H1 (cell line): ENCODE results near the gene CIPC. TPM values are rescaled to one million over a fixed set of nuclear protein-coding genes. Genes with fewer than 3 reads are reported as not detected.

Experiments
- CTCF ChIA-PET: fragments of 300-600 bp; sonication (Branson Sonifier 250); formaldehyde crosslinking; loops from one replicate; lab custom pipeline; 2021; ENCODE audit not compliant: partially characterized antibody; lab: Charles Lee
- POLR2A ChIA-PET: fragments of 300-600 bp; sonication (Branson Sonifier 250); formaldehyde crosslinking; loops from one replicate; lab custom pipeline; 2021; ENCODE audit warnings: inconsistent platforms; ENCODE audit not compliant: partially characterized antibody; lab: Charles Lee
- DNase-seq, 2 experiments: peaks; one replicate each; pipeline versions ENCODE4 v3.0.0 to v3.0.0-alpha.2; 2010 to 2022; ENCODE audit warnings: low spot score in 2 of 2, low read depth in 1 of 2, mixed read lengths in 1 of 2
- FAIRE-seq: peaks from 2 replicates; lab custom pipeline; 2011; peaks lifted over from hg19 to GRCh38; lab: Jason Lieb, UNC
- H2AFZ ChIP-seq: 2 replicates; pipeline ENCODE4 v1.8.1; 2012; ENCODE audit warnings: low read length, inconsistent platforms
- H2AK5ac ChIP-seq: 2 replicates; pipeline ENCODE4 v1.6.1; 2013; ENCODE audit warnings: low read depth, low read length
- H2BK120ac ChIP-seq: replicated peaks from 2 replicates; pipeline ENCODE3; 2013; ENCODE audit warnings: low read depth, low read length, inconsistent platforms
- H2BK12ac ChIP-seq: 2 replicates; pipeline ENCODE4 v1.6.1; 2013; ENCODE audit warnings: low read depth, low read length
- H2BK15ac ChIP-seq: 2 replicates; pipeline ENCODE4 v1.6.1; 2013; ENCODE audit warnings: low read length
- H2BK20ac ChIP-seq: 2 replicates; pipeline ENCODE4 v1.6.1; 2013; ENCODE audit warnings: low read length
- H2BK5ac ChIP-seq: 2 replicates; pipeline ENCODE4 v1.6.1; 2013; ENCODE audit warnings: low read depth, low read length
- H3K14ac ChIP-seq: 2 replicates; pipeline ENCODE4 v1.6.1; 2013; ENCODE audit warnings: inconsistent platforms; ENCODE audit not compliant: insufficient read length
- H3K18ac ChIP-seq: 2 replicates; pipeline ENCODE4 v1.6.1; 2013; ENCODE audit warnings: low read length; ENCODE audit errors: extremely low read depth
- H3K23ac ChIP-seq: 2 replicates; pipeline ENCODE4 v1.6.1; 2013; ENCODE audit warnings: inconsistent platforms; ENCODE audit not compliant: insufficient read length
- H3K23me2 ChIP-seq: 2 replicates; pipeline ENCODE4 v1.6.1; 2013; ENCODE audit warnings: low read depth, low read length
- H3K27ac ChIP-seq: 2 replicates; pipeline ENCODE4 v1.6.1; 2011; ENCODE audit warnings: low read depth, low read length, inconsistent platforms
- H3K27me3 ChIP-seq, 4 experiments: replicated peaks in 1 of 4; 1 replicate in 1 of 4; 2 replicates in 3 of 4; pipeline versions ENCODE4 v1.6.1 to v1.8.1; 2011 to 2013; ENCODE audit warnings: low read length in 3 of 4, mild to moderate bottlenecking in 3 of 4, inconsistent platforms in 2 of 4, mixed read lengths in 2 of 4, moderate library complexity in 1 of 4; ENCODE audit not compliant: control insufficient read depth in 3 of 4, insufficient read depth in 3 of 4; ENCODE audit errors: extremely low read depth in 1 of 4
- H3K36me3 ChIP-seq, 4 experiments: 2 replicates each; pipeline versions ENCODE4 v1.6.1 to v1.8.1; 2011 to 2013; ENCODE audit warnings: mild to moderate bottlenecking in 4 of 4, low read length in 3 of 4, moderate library complexity in 2 of 4, control low read depth in 1 of 4, inconsistent platforms in 1 of 4; ENCODE audit not compliant: insufficient read depth in 4 of 4, control insufficient read depth in 2 of 4
- H3K4ac ChIP-seq: replicated peaks from 2 replicates; pipeline ENCODE3; 2013; ENCODE audit warnings: low read length, low read depth, mixed read lengths, inconsistent platforms; ENCODE audit not compliant: insufficient read length
- H3K4me1 ChIP-seq, 4 experiments: replicated peaks in 1 of 4; 1 replicate in 1 of 4; 2 replicates in 3 of 4; pipeline versions ENCODE4 v1.6.1 to v1.8.1; 2011 to 2013; ENCODE audit warnings: low read length in 3 of 4, inconsistent platforms in 2 of 4, mixed read lengths in 1 of 4; ENCODE audit not compliant: insufficient read depth in 4 of 4, control insufficient read depth in 3 of 4
- H3K4me2 ChIP-seq, 2 experiments: 2 replicates each; pipeline versions ENCODE4 v1.6.1 to v1.8.1; 2011 to 2013; ENCODE audit warnings: low read depth in 2 of 2, low read length in 2 of 2, control low read depth in 1 of 2, inconsistent platforms in 1 of 2, mild to moderate bottlenecking in 1 of 2; ENCODE audit not compliant: insufficient read depth in 1 of 2
- H3K4me3 ChIP-seq, 4 experiments: fragments of 200-600, 300-600 bp in 1 of 4; sonication (generic), shearing (Covaris generic), sonication (Bioruptor Twin) in 1 of 4; 2 replicates each; pipeline versions ENCODE4 v1.5.1 to v1.8.1; 2011 to 2016; ENCODE audit warnings: low read length in 4 of 4, low read depth in 3 of 4, control low read depth in 2 of 4, inconsistent platforms in 2 of 4, mild to moderate bottlenecking in 2 of 4, mixed read lengths in 1 of 4, moderate library complexity in 1 of 4; ENCODE audit not compliant: insufficient read depth in 2 of 4; ENCODE audit errors: extremely low read depth in 1 of 4
- H3K56ac ChIP-seq: replicated peaks from 2 replicates; pipeline ENCODE3; 2013; ENCODE audit warnings: low read depth, mild to moderate bottlenecking, mixed read lengths, low read length, inconsistent platforms; ENCODE audit not compliant: insufficient read length
- H3K79me1 ChIP-seq: 2 replicates; pipeline ENCODE4 v1.6.1; 2013; ENCODE audit warnings: low read depth, low read length, control low read depth
- H3K79me2 ChIP-seq, 2 experiments: 2 replicates each; pipeline versions ENCODE4 v1.6.1 to v1.8.1; 2012 to 2013; ENCODE audit warnings: low read length in 2 of 2, mild to moderate bottlenecking in 2 of 2, inconsistent platforms in 1 of 2; ENCODE audit not compliant: insufficient read depth in 2 of 2, control insufficient read depth in 1 of 2
- H3K9ac ChIP-seq, 4 experiments: replicated peaks in 1 of 4; 1 replicate in 1 of 4; 2 replicates in 3 of 4; pipeline versions ENCODE4 v1.6.1 to v1.8.1; 2011 to 2013; ENCODE audit warnings: low read depth in 3 of 4, low read length in 3 of 4, control low read depth in 2 of 4, mild to moderate bottlenecking in 2 of 4, moderate library complexity in 2 of 4, inconsistent platforms in 1 of 4; ENCODE audit errors: extremely low read depth in 1 of 4
- H3K9me3 ChIP-seq, 2 experiments: 2 replicates each; pipeline versions ENCODE4 v1.6.1 to v1.8.1; 2012 to 2013; ENCODE audit warnings: mild to moderate bottlenecking in 2 of 2, moderate library complexity in 2 of 2, control low read depth in 1 of 2, inconsistent platforms in 1 of 2, low read depth in 1 of 2, low read length in 1 of 2, mixed read lengths in 1 of 2; ENCODE audit not compliant: insufficient read depth in 2 of 2
- H4K20me1 ChIP-seq, 2 experiments: replicated peaks in 1 of 2; 2 replicates each; pipeline versions ENCODE3 to v1.8.1; 2011 to 2013; ENCODE audit warnings: inconsistent platforms in 2 of 2, low read length in 2 of 2, mild to moderate bottlenecking in 1 of 2; ENCODE audit not compliant: insufficient read depth in 2 of 2, control insufficient read depth in 1 of 2
- H4K5ac ChIP-seq: 2 replicates; pipeline ENCODE4 v1.6.1; 2013; ENCODE audit warnings: low read length, low read depth, mixed read lengths, inconsistent platforms; ENCODE audit not compliant: insufficient read length
- H4K8ac ChIP-seq: 2 replicates; pipeline ENCODE4 v1.8.0; 2013; ENCODE audit warnings: mild to moderate bottlenecking, moderate library complexity, low read length, inconsistent platforms; ENCODE audit not compliant: insufficient read depth; ENCODE audit errors: extremely low read depth
- H4K91ac ChIP-seq: replicated peaks from 2 replicates; pipeline ENCODE3; 2013; ENCODE audit warnings: low read length, mixed read lengths, inconsistent platforms; ENCODE audit not compliant: insufficient read length
- CBX8 ChIP-seq: fragments of 300-800, 300-1000 bp; sonication (generic); IDR thresholded peaks from 2 replicates; pipeline ENCODE4 v1.7.1; 2016; ENCODE audit warnings: low read depth, low read length, borderline replicate concordance
- SUZ12 ChIP-seq: fragments of 200-600 bp; sonication (generic); IDR thresholded peaks from 2 replicates; pipeline ENCODE4 v1.6.1; 2012; ENCODE audit warnings: mild to moderate bottlenecking, inconsistent platforms, low read length, moderate library complexity, mixed read lengths
- WGBS, 2 experiments: shearing (Covaris generic) in 1 of 2; methylation state at CpG; one replicate each; pipeline versions ENCODE4 v1.1.6 to v1.1.7; 2013 to 2015; ENCODE audit warnings: low lambda C conversion rate in 2 of 2, mixed read lengths in 2 of 2, inconsistent platforms in 1 of 2, low coverage in 1 of 2, missing lambda C conversion rate in 1 of 2; ENCODE audit not compliant: insufficient replicate concordance in 2 of 2, insufficient coverage in 1 of 2, insufficient read length in 1 of 2; ENCODE audit errors: extremely low coverage in 1 of 2, missing lambda C conversion rate in 1 of 2; 5-methylcytosine and 5-hydroxymethylcytosine counted together
- polyA plus RNA-seq, 7 experiments: library from polyadenylated mRNA; depleted of rRNA in 3 of 7; stranded (reverse) in 5 of 7; unstranded in 2 of 7; fragments of >200 nt in 5 of 7; fragments of 200-250 nt in 2 of 7; gene quantifications; 1 replicate in 5 of 7; 2 replicates in 1 of 7; 4 replicates in 1 of 7; pipeline versions ENCODE4 v1.2.1 to v1.2.3, GENCODE V29; 2011 to 2013; ENCODE audit warnings: missing spikeins in 2 of 7, mixed read lengths in 2 of 7
- total RNA-seq: library from RNA; stranded (reverse); fragmentation: NEBNext Ultra II Directional; extraction: Animal tissue kit (Norgen Biotek cat#: 25700); gene quantifications from 2 replicates; pipeline ENCODE4 v1.2.1, GENCODE V29; 2021

Gene CIPC
- total and polyA plus RNA-seq, 2 of the 8 experiments (the other 6 are each of a cell fraction or from before 2014, with no cell fraction given), result 13.9 to 32.7 TPM

GRCh38 chr14:77130386-77130785 lies 32.3 kb downstream of the CIPC start:
- Histone ChIP-seq H3K27ac (no peak overlapping the region), H3K4ac (no peak overlapping the region), H3K23me2 (peaks cover 1% of the 10 kb centered on the region; the same call in 1 of the 2 replicates), H2BK5ac (no peak overlapping the region), H2BK12ac (no peak overlapping the region), H3K36me3 (peaks cover 0 to 5% (median 0%) of the 10 kb centered on the region in 4 experiments; a peak in 1 of 8 replicates), H4K91ac (no peak overlapping the region), H4K20me1 (peaks cover 4 to 18% of the 10 kb centered on the region in 2 experiments), H3K14ac (no peak overlapping the region), H2BK20ac (no peak overlapping the region), H3K18ac (no peak overlapping the region), H3K23ac (no peak overlapping the region), H3K79me1 (peaks cover 2% of the 10 kb centered on the region; the same call in 1 of the 2 replicates), H3K4me2 (no peak overlapping the region), H2AK5ac (no peak overlapping the region), H4K8ac (no peak overlapping the region; the same call in 1 of the 2 replicates), H2AFZ (no peak overlapping the region), H2BK120ac (no peak overlapping the region), H3K27me3 (peaks cover 0 to 2% (median 0%) of the 10 kb centered on the region in 4 experiments; a peak in 1 of 7 replicates), H2BK15ac (no peak overlapping the region), H3K9me3 (no peaks in the 10 kb centered on the region), H3K9ac (no peak overlapping the region), H3K4me3 (no peak overlapping the region), H3K4me1 (peaks cover 0 to 11% (median 6%) of the 10 kb centered on the region in 4 experiments; a peak in 5 of 7 replicates), H3K56ac (no peak overlapping the region), H4K5ac (no peak overlapping the region), H3K79me2 (no peaks in the 10 kb centered on the region)
- POLR2A ChIA-PET, result no interaction called here
- CTCF ChIA-PET, result interaction anchor here (1.7 to 56.8 kb wide), 5 partner anchors 3 to 82 kb away, joined by 5 to 1490 read pairs (median 41); partner anchors contain the start of genes CIPC and ZDHHC22
- DNase-seq (no peak), FAIRE-seq (no peak)
- TF ChIP-seq SUZ12, result no peak
- no peak for TF ChIP-seq CBX8
- WGBS, 2 experiments, result 90% methylated on average over 3 of the region's 3 CpGs; no CpG with 5 or more reads in 1 of the 2 experiments
